Liver (tissue), 9 donors: Measurements from ENCODE around the gene CDCP2. TPM values are rescaled to one million over a fixed set of nuclear protein-coding genes. Genes with fewer than 3 reads are reported as not detected.

Experiments used
- DNase-seq: peaks from one replicate; pipeline ENCODE4 v3.0.0-alpha.2; 2017; ENCODE audit warnings: low spot score
- H3K27ac ChIP-seq, 2 donors: one replicate each; pipeline ENCODE4 v1.7.0; 2013; ENCODE audit warnings: inconsistent platforms in 2 of 2, low read length in 2 of 2, control low read depth in 1 of 2, low read depth in 1 of 2, mild to moderate bottlenecking in 1 of 2
- H3K27me3 ChIP-seq, 4 donors: one replicate each; pipeline versions ENCODE4 v1.6.1 to v1.7.0; 2013; ENCODE audit warnings: low read length in 3 of 4, inconsistent platforms in 1 of 4, mild to moderate bottlenecking in 1 of 4, moderate library complexity in 1 of 4; ENCODE audit not compliant: control insufficient read depth in 4 of 4, insufficient read depth in 4 of 4
- H3K36me3 ChIP-seq, 4 donors: one replicate each; pipeline versions ENCODE4 v1.6.1 to v1.7.0; 2013; ENCODE audit warnings: low read length in 3 of 4, mild to moderate bottlenecking in 3 of 4, low read depth in 1 of 4, moderate library complexity in 1 of 4; ENCODE audit not compliant: control insufficient read depth in 4 of 4, insufficient read depth in 3 of 4
- H3K4me1 ChIP-seq, 4 donors: one replicate each; pipeline versions ENCODE4 v1.6.1 to v1.7.0; 2013; ENCODE audit warnings: low read length in 3 of 4, mild to moderate bottlenecking in 3 of 4, moderate library complexity in 1 of 4; ENCODE audit not compliant: control insufficient read depth in 4 of 4, insufficient read depth in 4 of 4
- H3K4me3 ChIP-seq, 3 donors: one replicate each; pipeline versions ENCODE4 v1.6.1 to v1.7.0; 2013; ENCODE audit warnings: low read length in 3 of 3, control low read depth in 1 of 3, low read depth in 1 of 3, mild to moderate bottlenecking in 1 of 3
- H3K9ac ChIP-seq, 2 donors: one replicate each; pipeline ENCODE4 v1.7.0; 2013; ENCODE audit warnings: low read length in 2 of 2, mild to moderate bottlenecking in 2 of 2, moderate library complexity in 2 of 2, control low read depth in 1 of 2, low read depth in 1 of 2
- H3K9me3 ChIP-seq, 4 donors: one replicate each; pipeline versions ENCODE4 v1.6.1 to v1.7.0; 2013; ENCODE audit warnings: low read length in 3 of 4; ENCODE audit not compliant: control insufficient read depth in 4 of 4
- CTCF ChIP-seq: fragments of 150-350 bp; IDR thresholded peaks from 2 replicates; pipeline ENCODE4 v1.5.1; 2017; ENCODE audit warnings: improper control_type of control experiment, low read depth, low read length; ENCODE audit not compliant: missing input control
- EGR1 ChIP-seq, 2 donors: IDR thresholded peaks; 2 replicates each; pipeline ENCODE4 v1.6.1; 2016 to 2018; ENCODE audit warnings: antibody characterized with exemption in 2 of 2, low read depth in 2 of 2
- FOXA1 ChIP-seq: IDR thresholded peaks from 2 replicates; pipeline ENCODE4 v1.6.1; 2016; ENCODE audit warnings: antibody characterized with exemption
- FOXA2 ChIP-seq: IDR thresholded peaks from 2 replicates; pipeline ENCODE4 v1.6.1; 2016; ENCODE audit warnings: antibody characterized with exemption
- GABPA ChIP-seq, 2 donors: IDR thresholded peaks in 1 of 2; conservative IDR thresholded peaks in 1 of 2; 2 replicates each; pipeline ENCODE4 v1.6.1; 2016; ENCODE audit warnings: antibody characterized with exemption in 2 of 2, mild to moderate bottlenecking in 1 of 2, moderate library complexity in 1 of 2
- HNF4G ChIP-seq: IDR thresholded peaks from 2 replicates; pipeline ENCODE4 v1.6.1; 2016; ENCODE audit warnings: antibody characterized with exemption
- JUND ChIP-seq, 2 donors: IDR thresholded peaks; 2 replicates each; pipeline ENCODE4 v1.6.1; 2016; ENCODE audit warnings: antibody characterized with exemption in 2 of 2
- NR2F2 ChIP-seq: IDR thresholded peaks from 2 replicates; pipeline ENCODE4 v1.6.1; 2016; ENCODE audit warnings: antibody characterized with exemption
- RAD21 ChIP-seq, 2 donors: IDR thresholded peaks; 2 replicates each; pipeline ENCODE4 v1.6.1; 2016; ENCODE audit warnings: antibody characterized with exemption in 2 of 2, mild to moderate bottlenecking in 2 of 2
- RXRA ChIP-seq, 2 donors: IDR thresholded peaks; 2 replicates each; pipeline ENCODE4 v1.6.1; 2017 to 2018; ENCODE audit warnings: antibody characterized with exemption in 2 of 2, mild to moderate bottlenecking in 1 of 2
- SP1 ChIP-seq: IDR thresholded peaks from 2 replicates; pipeline ENCODE4 v1.6.1; 2018; ENCODE audit warnings: antibody characterized with exemption, mild to moderate bottlenecking
- TAF1 ChIP-seq: conservative IDR thresholded peaks from 2 replicates; pipeline ENCODE4 v1.6.1; 2016; ENCODE audit warnings: antibody characterized with exemption, mild to moderate bottlenecking
- YY1 ChIP-seq: IDR thresholded peaks from 2 replicates; pipeline ENCODE4 v1.6.1; 2016; ENCODE audit warnings: antibody characterized with exemption, mild to moderate bottlenecking
- WGBS: extraction: QIAGEN DNeasy Blood & Tissue Kit; methylation state at CpG from one replicate; pipeline ENCODE4 v1.1.7; 2013; 5-methylcytosine and 5-hydroxymethylcytosine counted together
- polyA plus RNA-seq, 2 donors: library from polyadenylated mRNA; stranded (reverse) in 1 of 2; unstranded in 1 of 2; fragments of 200-250 nt in 1 of 2; fragments of >200 nt in 1 of 2; fragmentation: Nextera tagmentation in 1 of 2; extraction: Ambion mirVana in 1 of 2; gene quantifications; one replicate each; pipeline versions ENCODE4 v1.2.1 to v1.2.3, GENCODE V29; 2013 to 2015
- total RNA-seq, 2 donors: library from RNA; depleted of rRNA; stranded (reverse); fragments of >200 nt; gene quantifications; one replicate each; pipeline ENCODE4 v1.2.3, GENCODE V29; 2014
- TF ChIP-seq, protein P1 (sequence below): IDR thresholded peaks from 2 replicates; pipeline ENCODE4 v1.6.1; 2016; ENCODE audit warnings: antibody characterized with exemption
- TF ChIP-seq, protein P2 (sequence below): IDR thresholded peaks from 2 replicates; pipeline ENCODE4 v1.6.1; 2016; ENCODE audit warnings: antibody characterized with exemption
- donor health status: healthy.
- donor health status: healthy.
- donor health status: healthy.
- donor health status: healthy.
- donor health status: healthy.

The CDCP2 gene
- total and polyA plus RNA-seq, 4 donors: under 0.01 TPM; not detected in 3

DNA sequence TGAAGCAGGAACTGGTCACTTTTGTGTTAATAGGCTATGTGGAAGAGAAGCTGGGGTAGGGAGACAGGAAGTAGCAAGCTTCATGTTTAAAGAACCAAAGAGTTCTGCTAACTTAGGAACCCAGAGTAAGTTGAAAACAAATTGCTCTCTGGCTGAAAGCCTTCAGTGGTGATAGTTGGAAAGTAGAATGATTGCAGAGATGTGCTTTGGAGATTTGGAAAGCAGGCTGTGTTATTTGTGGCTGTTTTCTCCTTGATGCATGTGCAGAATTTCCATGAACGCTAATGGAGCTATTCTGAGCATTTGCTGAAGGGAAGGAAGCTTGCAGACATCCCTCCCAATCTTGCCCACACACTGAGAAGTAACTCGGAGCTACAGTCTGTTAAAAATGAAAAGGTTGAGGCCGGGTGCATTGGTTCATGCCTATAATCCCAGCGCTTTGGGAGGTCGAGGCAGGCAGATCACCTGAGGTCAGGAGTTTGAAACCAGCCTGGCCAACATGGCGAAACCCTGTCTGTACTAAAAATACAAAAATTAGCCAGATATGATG is 53.7 kb downstream of the CDCP2 start:
- Histone ChIP-seq H3K4me1 (peaks cover 3 to 15% (median 7%) of the 10 kb centered on the region in 4 donors), H3K9ac (no peak overlapping the region), H3K27ac (no peak overlapping the region), H3K27me3 (no peaks in the 10 kb centered on the region), H3K4me3 (no peak overlapping the region), H3K36me3 (peaks cover 0 to 5% (median under 1%) of the 10 kb centered on the region in 4 donors), H3K9me3 (no peaks in the 10 kb centered on the region)
- WGBS: 82% methylated on average over 6 of the region's 6 CpGs
- no peak for DNase-seq
- no peak for TF ChIP-seq NR2F2
- TF ChIP-seq TAF1: no peak
- TF ChIP-seq YY1: no peak
- no peak for TF ChIP-seq GABPA (IDR thresholded peaks at IDR 0.05 in 1 of 2, conservative IDR thresholded peaks at IDR 0.05 in 1 of 2)

DNA sequence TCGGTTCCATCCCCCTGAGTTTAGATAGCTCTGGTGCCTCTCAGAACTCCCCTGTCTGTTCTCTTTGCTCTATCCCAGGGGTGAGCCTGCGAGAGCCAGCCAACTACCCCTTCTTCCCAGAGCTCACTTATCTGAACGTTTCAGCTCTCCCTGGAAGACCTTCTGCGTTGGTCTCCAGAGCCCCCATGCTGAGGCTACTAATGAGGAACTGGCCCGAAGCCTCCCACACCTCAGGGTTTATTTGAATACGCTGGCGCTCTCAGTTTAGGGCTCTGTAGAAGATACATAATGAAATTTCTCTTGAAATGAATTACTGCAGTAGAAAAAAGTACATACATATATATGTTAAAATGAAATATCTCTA is 55.9 kb downstream of the CDCP2 start:
- Histone ChIP-seq H3K9me3 (no peaks in the 10 kb centered on the region), H3K36me3 (peaks cover 0 to 2% (median under 1%) of the 10 kb centered on the region in 4 donors), H3K27me3 (no peaks in the 10 kb centered on the region), H3K27ac (no peak overlapping the region), H3K4me1 (peaks cover 3 to 19% (median 9%) of the 10 kb centered on the region in 4 donors), H3K9ac (no peak overlapping the region), H3K4me3 (no peak overlapping the region)
- no peak for TF ChIP-seq SP1
- TF ChIP-seq, protein P1, sequence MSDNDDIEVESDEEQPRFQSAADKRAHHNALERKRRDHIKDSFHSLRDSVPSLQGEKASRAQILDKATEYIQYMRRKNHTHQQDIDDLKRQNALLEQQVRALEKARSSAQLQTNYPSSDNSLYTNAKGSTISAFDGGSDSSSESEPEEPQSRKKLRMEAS: no peak
- TF ChIP-seq JUND (IDR thresholded peaks at IDR 0.05): no peak
- TF ChIP-seq RXRA (IDR thresholded peaks at IDR 0.05): no peak
- TF ChIP-seq, protein P2, sequence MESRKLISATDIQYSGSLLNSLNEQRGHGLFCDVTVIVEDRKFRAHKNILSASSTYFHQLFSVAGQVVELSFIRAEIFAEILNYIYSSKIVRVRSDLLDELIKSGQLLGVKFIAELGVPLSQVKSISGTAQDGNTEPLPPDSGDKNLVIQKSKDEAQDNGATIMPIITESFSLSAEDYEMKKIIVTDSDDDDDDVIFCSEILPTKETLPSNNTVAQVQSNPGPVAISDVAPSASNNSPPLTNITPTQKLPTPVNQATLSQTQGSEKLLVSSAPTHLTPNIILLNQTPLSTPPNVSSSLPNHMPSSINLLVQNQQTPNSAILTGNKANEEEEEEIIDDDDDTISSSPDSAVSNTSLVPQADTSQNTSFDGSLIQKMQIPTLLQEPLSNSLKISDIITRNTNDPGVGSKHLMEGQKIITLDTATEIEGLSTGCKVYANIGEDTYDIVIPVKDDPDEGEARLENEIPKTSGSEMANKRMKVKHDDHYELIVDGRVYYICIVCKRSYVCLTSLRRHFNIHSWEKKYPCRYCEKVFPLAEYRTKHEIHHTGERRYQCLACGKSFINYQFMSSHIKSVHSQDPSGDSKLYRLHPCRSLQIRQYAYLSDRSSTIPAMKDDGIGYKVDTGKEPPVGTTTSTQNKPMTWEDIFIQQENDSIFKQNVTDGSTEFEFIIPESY: no peak
- no peak for TF ChIP-seq GABPA (IDR thresholded peaks at IDR 0.05 in 1 of 2, conservative IDR thresholded peaks at IDR 0.05 in 1 of 2)
- no peak for TF ChIP-seq NR2F2
- no peak for TF ChIP-seq FOXA1
- TF ChIP-seq RAD21 (IDR thresholded peaks at IDR 0.05): no peak
- TF ChIP-seq HNF4G: no peak
- no peak for TF ChIP-seq TAF1
- no peak for TF ChIP-seq EGR1 (IDR thresholded peaks at IDR 0.05; ENCODE audit: low read depth in 2 of 2)
- no peak for TF ChIP-seq YY1
- no peak for TF ChIP-seq FOXA2
- TF ChIP-seq CTCF: no peak
- DNase-seq: no peak
- 88% methylated on average over 7 of the region's 7 CpGs for WGBS
